NT2/D1 (cell line): ENCODE measurements around the gene TMEM132C.

Experiments
- DNase-seq: peaks from one replicate; pipeline ENCODE4 v3.0.0-alpha.2; 2011; ENCODE audit warnings: low read depth, low spot score
- H3K27me3 ChIP-seq: 2 replicates; pipeline ENCODE4 v1.6.0; 2011; ENCODE audit warnings: mild to moderate bottlenecking; ENCODE audit not compliant: insufficient read length, insufficient read depth
- H3K36me3 ChIP-seq: 2 replicates; pipeline ENCODE4 v1.6.1; 2011; ENCODE audit warnings: mild to moderate bottlenecking, low read length, mixed read lengths; ENCODE audit not compliant: insufficient read depth, insufficient read length
- H3K4me1 ChIP-seq: 2 replicates; pipeline ENCODE4 v1.5.1; 2011; ENCODE audit not compliant: insufficient read depth, insufficient read length
- H3K4me3 ChIP-seq: 2 replicates; pipeline ENCODE4 v1.5.1; 2011; ENCODE audit warnings: low read depth; ENCODE audit not compliant: insufficient read length
- H3K9ac ChIP-seq: 2 replicates; pipeline ENCODE4 v1.6.0; 2011; ENCODE audit warnings: low read depth; ENCODE audit not compliant: insufficient read length
- H3K9me3 ChIP-seq: 2 replicates; pipeline ENCODE4 v1.5.1; 2011; ENCODE audit warnings: mild to moderate bottlenecking, low read length; ENCODE audit not compliant: insufficient read depth
- SUZ12 ChIP-seq: IDR thresholded peaks from 2 replicates; pipeline ENCODE4 v1.6.1; 2011; ENCODE audit not compliant: insufficient read length, insufficient read depth; ENCODE audit errors: extremely low read depth
- YY1 ChIP-seq: IDR thresholded peaks from 2 replicates; pipeline ENCODE4 v1.6.1; 2011; ENCODE audit not compliant: insufficient read length, insufficient read depth
- ZNF274 ChIP-seq: IDR thresholded peaks from 2 replicates; pipeline ENCODE4 v1.6.1; 2011; ENCODE audit warnings: mild to moderate bottlenecking, low read depth, low read length

TMEM132C gene

DNA sequence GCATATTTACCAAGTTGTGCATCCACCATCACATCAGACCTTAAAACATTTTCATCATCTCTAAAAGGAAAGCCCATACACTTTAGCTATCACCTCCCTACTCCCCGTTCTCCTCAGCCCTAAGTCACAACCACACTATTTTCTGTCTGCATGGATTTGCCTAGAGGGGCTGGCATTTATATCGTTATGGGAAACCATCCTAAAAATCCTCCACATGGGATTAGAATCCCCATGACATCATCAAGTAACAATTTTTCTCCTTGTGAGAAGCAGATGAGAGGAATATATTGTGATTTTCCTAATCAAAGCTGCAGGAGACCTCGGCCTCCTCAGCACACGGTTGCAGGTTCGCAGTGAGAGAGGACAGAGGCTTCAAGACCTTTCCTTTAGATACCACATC, 442.7 kb downstream of the TMEM132C start:
- Histone ChIP-seq H3K4me1 (no peaks in the 10 kb centered on the region), H3K27me3 (no peaks in the 10 kb centered on the region)
- TF ChIP-seq ZNF274 (no peak), SUZ12 (no peak)

GRCh38 chr12:128711486-128711885, 444.5 kb downstream of the TMEM132C start:
- Histone ChIP-seq H3K4me1 (no peaks in the 10 kb centered on the region), H3K9me3 (no peaks in the 10 kb centered on the region), H3K9ac (no peak overlapping the region), H3K4me3 (no peak overlapping the region), H3K36me3 (no peaks in the 10 kb centered on the region), H3K27me3 (no peaks in the 10 kb centered on the region)
- no peak for TF ChIP-seq SUZ12
- no peak for TF ChIP-seq YY1
- TF ChIP-seq ZNF274 = no peak
- DNase-seq = no peak

More for the DNA sequence above, 442.7 kb downstream of the TMEM132C start:
- Histone ChIP-seq H3K36me3 (no peaks in the 10 kb centered on the region), H3K9ac (no peak overlapping the region), H3K9me3 (no peaks in the 10 kb centered on the region), H3K4me3 (no peak overlapping the region)
- no peak for DNase-seq

DNA sequence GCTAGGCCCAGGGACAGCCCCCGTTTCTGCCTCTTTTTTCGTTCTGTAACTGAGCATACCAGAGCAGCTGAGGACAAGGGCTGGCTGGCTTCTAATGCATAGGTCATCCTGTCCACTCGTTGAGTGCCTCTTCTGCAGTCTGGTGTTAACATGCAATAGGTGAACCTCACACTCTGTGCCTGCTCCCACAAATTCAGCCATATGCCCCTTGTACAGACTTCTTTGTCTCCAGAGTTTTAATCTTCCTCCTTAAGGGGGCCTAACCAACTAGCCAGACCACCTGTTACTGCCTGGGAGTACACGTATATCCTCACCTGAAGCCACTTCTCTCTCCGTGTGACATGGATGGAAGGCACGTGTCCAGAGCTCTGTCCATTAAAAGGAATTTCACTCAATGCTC, 445.7 kb downstream of the TMEM132C start:
- Histone ChIP-seq H3K4me3 (no peak overlapping the region), H3K27me3 (no peaks in the 10 kb centered on the region), H3K9ac (no peak overlapping the region), H3K4me1 (no peaks in the 10 kb centered on the region), H3K36me3 (no peaks in the 10 kb centered on the region), H3K9me3 (no peaks in the 10 kb centered on the region)
- no peak for DNase-seq
- TF ChIP-seq SUZ12 = no peak
- TF ChIP-seq ZNF274 = no peak
- no peak for TF ChIP-seq YY1

GRCh38 chr12:128715485-128715884, 448.5 kb downstream of the TMEM132C start:
- Histone ChIP-seq H3K9me3 (0 out of 2 replicates have a peak, but pooled peaks cover 5% of the 10 kb centered on the region), H3K27me3 (no peaks in the 10 kb centered on the region), H3K4me3 (no peak overlapping the region), H3K36me3 (no peaks in the 10 kb centered on the region), H3K4me1 (no peaks in the 10 kb centered on the region), H3K9ac (no peak overlapping the region)
- no peak for TF ChIP-seq SUZ12
- TF ChIP-seq ZNF274 = no peak
- TF ChIP-seq YY1 = no peak
- no peak for DNase-seq

DNA sequence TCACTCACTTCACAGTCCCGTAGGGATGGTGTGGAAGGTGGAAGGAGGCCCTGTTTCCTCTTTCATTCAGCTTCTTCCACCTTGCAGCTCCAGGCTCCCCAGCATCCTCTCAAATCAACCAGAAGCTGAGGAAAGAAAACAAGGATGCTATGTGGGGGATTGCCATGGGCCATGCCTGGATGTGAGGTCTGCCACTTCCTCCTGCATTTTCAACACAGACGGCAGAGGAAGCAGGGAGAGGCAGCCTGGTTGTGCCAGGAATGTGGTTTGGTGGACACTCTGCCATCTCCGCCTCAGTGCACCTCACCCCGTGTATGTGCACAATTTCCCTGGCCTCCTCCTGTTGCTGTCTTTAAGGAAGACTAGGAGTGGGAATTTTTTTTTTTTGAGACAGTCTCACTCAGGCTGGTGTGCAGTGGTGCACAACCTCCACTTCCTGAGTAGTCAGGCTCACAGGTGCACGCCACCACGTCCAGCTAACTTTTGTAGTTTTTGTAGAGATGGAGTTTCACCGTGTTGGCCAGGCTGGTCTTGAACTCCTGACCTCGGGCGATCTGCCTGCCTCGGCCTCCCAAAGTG, 457.6 kb downstream of the TMEM132C start:
- Histone ChIP-seq H3K36me3 (no peaks in the 10 kb centered on the region), H3K27me3 (no peaks in the 10 kb centered on the region), H3K9ac (no peak overlapping the region), H3K4me1 (peaks cover 4% of the 10 kb centered on the region), H3K4me3 (no peak overlapping the region), H3K9me3 (0 out of 2 replicates have a peak, but pooled peaks cover under 1% of the 10 kb centered on the region)
- no peak for DNase-seq
- TF ChIP-seq YY1 (no peak), ZNF274 (no peak), SUZ12 (no peak)

DNA sequence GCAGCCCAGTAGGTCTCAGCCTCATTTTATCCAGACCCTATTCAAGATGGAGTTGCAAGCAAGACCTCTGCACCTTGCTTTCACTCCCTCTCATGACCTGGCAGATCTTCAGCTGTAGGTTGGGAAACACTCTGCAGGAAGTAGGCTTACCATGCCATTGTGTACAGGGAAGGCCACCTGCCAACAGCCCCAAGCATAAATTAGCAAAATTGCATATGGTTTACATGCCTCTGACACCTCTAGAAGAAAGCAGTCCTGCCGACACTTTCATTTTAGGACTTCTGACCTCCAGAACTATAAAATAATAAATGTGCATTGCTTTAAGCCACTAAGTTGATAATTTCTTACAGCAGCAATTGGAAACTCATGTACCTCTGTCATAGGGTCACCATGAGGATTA, 459.9 kb downstream of the TMEM132C start:
- H3K4me3 ChIP-seq = no peak overlapping the region
- DNase-seq = no peak
- H3K27me3 ChIP-seq = peaks cover 6% of the 10 kb centered on the region
- no peaks in the 10 kb centered on the region for H3K36me3 ChIP-seq
- no peaks in the 10 kb centered on the region for H3K9me3 ChIP-seq
- H3K4me1 ChIP-seq = peaks cover 4% of the 10 kb centered on the region
- no peak overlapping the region for H3K9ac ChIP-seq
- no peak for TF ChIP-seq ZNF274
- TF ChIP-seq YY1 = no peak
- TF ChIP-seq SUZ12 = no peak

DNA sequence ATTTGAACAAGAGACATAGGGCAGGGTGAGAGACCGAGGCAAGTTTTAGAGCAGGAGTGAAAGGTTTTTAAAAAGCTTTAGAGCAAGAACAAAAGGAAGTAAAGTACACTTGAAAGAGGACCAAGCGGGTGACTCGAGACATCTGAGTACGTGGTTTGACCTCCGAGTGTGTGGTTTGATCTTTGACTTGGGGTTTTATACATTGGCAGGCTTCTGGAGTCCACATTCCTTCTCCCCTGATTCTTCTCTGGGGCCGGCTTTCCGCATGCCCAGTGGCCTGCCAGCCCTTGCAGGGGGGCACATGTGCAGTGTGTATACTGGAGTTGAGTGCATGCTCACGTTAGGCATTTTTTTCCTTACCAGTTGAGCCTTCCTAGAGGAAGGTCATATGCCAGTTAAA, 460.5 kb downstream of the TMEM132C start:
- no peaks in the 10 kb centered on the region for H3K9me3 ChIP-seq
- H3K4me3 ChIP-seq = no peak overlapping the region
- H3K27me3 ChIP-seq = peaks cover 7% of the 10 kb centered on the region
- H3K9ac ChIP-seq = no peak overlapping the region
- peaks cover 4% of the 10 kb centered on the region for H3K4me1 ChIP-seq
- TF ChIP-seq YY1 (no peak), SUZ12 (no peak), ZNF274 (no peak)
- no peaks in the 10 kb centered on the region for H3K36me3 ChIP-seq
- DNase-seq = no peak
